ENCODE measurements around the gene UBALD1.
"Not testable (repeated sequence)": the region's sequence is repeated elsewhere in the genome, so short reads cannot be mapped to it uniquely, and the experiment has no call there.

Gene UBALD1

GRCh38 chr16:4580250-4580649 is 34.4 kb downstream of the UBALD1 start:
- H3K4me2 ChIP-seq (ENCODE audit: low read length), result no peak overlapping the region
- H3K4me1 ChIP-seq (ENCODE audit: low read length), result no peaks in the 10 kb centered on the region
- TF ChIP-seq CTCF (IDR thresholded peaks at IDR 0.05; ENCODE audit: low read depth, low read length), result no peak
- no peaks in the 10 kb centered on the region for H3K9me3 ChIP-seq (ENCODE audit: insufficient read depth, low read length)
- no peaks in the 10 kb centered on the region for H4K20me1 ChIP-seq (ENCODE audit: insufficient read depth, low read length)
- H2AFZ ChIP-seq (ENCODE audit: low read depth, low read length), result no peak overlapping the region
- H3K79me2 ChIP-seq (ENCODE audit: low read length), result no peaks in the 10 kb centered on the region
- H3K27me3 ChIP-seq (ENCODE audit: low read depth, low read length), result no peaks in the 10 kb centered on the region
- H3K36me3 ChIP-seq (replicated peaks; ENCODE audit: low read depth, low read length), result no peaks in the 10 kb centered on the region
- no peak overlapping the region for H3K9ac ChIP-seq (ENCODE audit: low read length)
- no peak overlapping the region for H3K4me3 ChIP-seq (ENCODE audit: low read length)
- no peak overlapping the region for H3K27ac ChIP-seq (ENCODE audit: low read length)

- Histone ChIP-seq H3K9ac (ENCODE audit: low read length) (no peak overlapping the region), H3K27ac (ENCODE audit: low read length) (no peak overlapping the region), H3K4me1 (ENCODE audit: low read length) (no peaks in the 10 kb centered on the region), H3K27me3 (ENCODE audit: low read depth, low read length) (no peaks in the 10 kb centered on the region), H2AFZ (ENCODE audit: low read depth, low read length) (no peak overlapping the region), H3K79me2 (ENCODE audit: low read length) (no peaks in the 10 kb centered on the region), H3K36me3 (replicated peaks; ENCODE audit: low read depth, low read length) (no peaks in the 10 kb centered on the region), H4K20me1 (ENCODE audit: insufficient read depth, low read length) (no peaks in the 10 kb centered on the region), H3K4me3 (ENCODE audit: low read length) (no peak overlapping the region), H3K9me3 (ENCODE audit: insufficient read depth, low read length) (no peaks in the 10 kb centered on the region), H3K4me2 (ENCODE audit: low read length) (no peak overlapping the region)
- TF ChIP-seq EZH2phosphoT487 (IDR thresholded peaks at IDR 0.05; ENCODE audit: low read depth) (no peak), CTCF (IDR thresholded peaks at IDR 0.05; ENCODE audit: low read depth, low read length) (no peak)
Observed at GRCh38 chr16:4578961-4579530, 35.6 kb downstream of the UBALD1 start.

GRCh38 chr16:4576008-4576407 is 38.7 kb downstream of the UBALD1 start:
- Histone ChIP-seq H3K9me3 (ENCODE audit: insufficient read depth, low read length) (no peaks in the 10 kb centered on the region), H3K36me3 (replicated peaks; ENCODE audit: low read depth, low read length) (no peaks in the 10 kb centered on the region), H3K4me3 (ENCODE audit: low read length) (no peak overlapping the region), H3K27me3 (ENCODE audit: low read depth, low read length) (no peaks in the 10 kb centered on the region), H3K9ac (ENCODE audit: low read length) (no peak overlapping the region), H3K4me2 (ENCODE audit: low read length) (no peak overlapping the region), H3K79me2 (ENCODE audit: low read length) (no peaks in the 10 kb centered on the region), H4K20me1 (ENCODE audit: insufficient read depth, low read length) (no peaks in the 10 kb centered on the region), H3K27ac (ENCODE audit: low read length) (no peak overlapping the region), H2AFZ (ENCODE audit: low read depth, low read length) (no peak overlapping the region), H3K4me1 (ENCODE audit: low read length) (no peaks in the 10 kb centered on the region)
- no peak for TF ChIP-seq CTCF (IDR thresholded peaks at IDR 0.05; ENCODE audit: low read depth, low read length)
- TF ChIP-seq EZH2phosphoT487 (IDR thresholded peaks at IDR 0.05; ENCODE audit: low read depth), result no peak

- no peak overlapping the region for H3K4me3 ChIP-seq (ENCODE audit: low read length)
- no peaks in the 10 kb centered on the region for H3K9me3 ChIP-seq (ENCODE audit: insufficient read depth, low read length)
- H3K79me2 ChIP-seq (ENCODE audit: low read length), result no peaks in the 10 kb centered on the region
- H3K36me3 ChIP-seq (replicated peaks; ENCODE audit: low read depth, low read length), result no peaks in the 10 kb centered on the region
- H3K9ac ChIP-seq (ENCODE audit: low read length), result no peak overlapping the region
- TF ChIP-seq EZH2phosphoT487 (IDR thresholded peaks at IDR 0.05; ENCODE audit: low read depth) (no peak), CTCF (IDR thresholded peaks at IDR 0.05; ENCODE audit: low read depth, low read length) (peak; percentile 7; the same call in 1 of the 2 replicates)
- no peaks in the 10 kb centered on the region for H3K4me1 ChIP-seq (ENCODE audit: low read length)
- no peaks in the 10 kb centered on the region for H3K27me3 ChIP-seq (ENCODE audit: low read depth, low read length)
- H3K27ac ChIP-seq (ENCODE audit: low read length), result no peak overlapping the region
- no peak overlapping the region for H2AFZ ChIP-seq (ENCODE audit: low read depth, low read length)
- H3K4me2 ChIP-seq (ENCODE audit: low read length), result no peak overlapping the region
- H4K20me1 ChIP-seq (ENCODE audit: insufficient read depth, low read length), result no peaks in the 10 kb centered on the region
Observed at GRCh38 chr16:4574919-4575705, 39.6 kb downstream of the UBALD1 start.

GRCh38 chr16:4573926-4574325 is 40.8 kb downstream of the UBALD1 start:
- not testable (repeated sequence) for H3K9ac ChIP-seq (ENCODE audit: low read length); H3K4me3 ChIP-seq (ENCODE audit: low read length); H3K4me2 ChIP-seq (ENCODE audit: low read length); H3K4me1 ChIP-seq (ENCODE audit: low read length); H3K27me3 ChIP-seq (ENCODE audit: low read depth, low read length); H4K20me1 ChIP-seq (ENCODE audit: insufficient read depth, low read length); H3K9me3 ChIP-seq (ENCODE audit: insufficient read depth, low read length); H2AFZ ChIP-seq (ENCODE audit: low read depth, low read length); H3K79me2 ChIP-seq (ENCODE audit: low read length); H3K27ac ChIP-seq (ENCODE audit: low read length); H3K36me3 ChIP-seq (replicated peaks; ENCODE audit: low read depth, low read length)

All from OCI-LY3 (cell line).